ENCODE measurements around the gene TPRG1.

DNA sequence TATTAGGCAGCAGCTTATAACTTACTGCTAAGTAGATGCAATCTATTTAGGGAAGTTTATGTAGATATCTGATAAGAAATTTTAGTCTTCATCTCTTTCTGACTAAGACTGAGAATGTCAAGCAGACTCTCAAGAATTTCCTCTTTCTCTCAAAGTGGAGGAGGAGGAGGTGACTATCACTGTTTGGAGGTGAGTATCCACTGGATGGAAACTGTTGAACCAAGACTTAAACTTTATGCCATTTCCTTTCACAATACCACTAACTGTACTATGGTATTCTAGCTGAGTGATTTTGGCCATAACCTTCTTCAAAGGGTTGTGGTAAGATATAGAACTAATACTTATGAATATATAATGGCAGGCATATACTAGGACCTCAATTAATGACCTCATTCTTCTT is 64.6 kb downstream of the TPRG1 start:
- TF ChIP-seq, protein P1, sequence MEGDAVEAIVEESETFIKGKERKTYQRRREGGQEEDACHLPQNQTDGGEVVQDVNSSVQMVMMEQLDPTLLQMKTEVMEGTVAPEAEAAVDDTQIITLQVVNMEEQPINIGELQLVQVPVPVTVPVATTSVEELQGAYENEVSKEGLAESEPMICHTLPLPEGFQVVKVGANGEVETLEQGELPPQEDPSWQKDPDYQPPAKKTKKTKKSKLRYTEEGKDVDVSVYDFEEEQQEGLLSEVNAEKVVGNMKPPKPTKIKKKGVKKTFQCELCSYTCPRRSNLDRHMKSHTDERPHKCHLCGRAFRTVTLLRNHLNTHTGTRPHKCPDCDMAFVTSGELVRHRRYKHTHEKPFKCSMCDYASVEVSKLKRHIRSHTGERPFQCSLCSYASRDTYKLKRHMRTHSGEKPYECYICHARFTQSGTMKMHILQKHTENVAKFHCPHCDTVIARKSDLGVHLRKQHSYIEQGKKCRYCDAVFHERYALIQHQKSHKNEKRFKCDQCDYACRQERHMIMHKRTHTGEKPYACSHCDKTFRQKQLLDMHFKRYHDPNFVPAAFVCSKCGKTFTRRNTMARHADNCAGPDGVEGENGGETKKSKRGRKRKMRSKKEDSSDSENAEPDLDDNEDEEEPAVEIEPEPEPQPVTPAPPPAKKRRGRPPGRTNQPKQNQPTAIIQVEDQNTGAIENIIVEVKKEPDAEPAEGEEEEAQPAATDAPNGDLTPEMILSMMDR (IDR thresholded peaks at IDR 0.05; ENCODE audit: poor library complexity), result no peak
- TF ChIP-seq EZH2 (IDR thresholded peaks at IDR 0.05; ENCODE audit: borderline replicate concordance) (no peak), EZH2phosphoT487 (IDR thresholded peaks at IDR 0.05; ENCODE audit: low read depth, severe bottlenecking, unreplicated experiment) (no peak)

Measured in hepatocyte (in vitro differentiated cells).